Right lobe of liver (tissue), 6 donors: Measurements from ENCODE around the gene ABLIM2. TPM values are rescaled to one million over a fixed set of nuclear protein-coding genes. Genes with fewer than 3 reads are reported as not detected.
"Not testable (repeated sequence)": the region's sequence is repeated elsewhere in the genome, so short reads cannot be mapped to it uniquely, and the experiment has no call there.

Experiments
- ATAC-seq, 4 donors: fragments of 200-7000 bp; cut with Tn5 transposase; one replicate each; pipeline ENCODE4 v1.9.1; 2020; ENCODE audit warnings: mild to moderate bottlenecking in 4 of 4, moderate library complexity in 4 of 4
- DNase-seq, 3 donors: peaks; one replicate each; pipeline ENCODE4 v3.0.0-alpha.2; 2020
- H3K27ac ChIP-seq, 3 donors: fragments of 200-600 bp; one replicate each; pipeline ENCODE4 v1.8.0; 2022
- H3K27me3 ChIP-seq, 2 donors: fragments of 200-600 bp; one replicate each; pipeline ENCODE4 v1.8.0; 2022
- H3K36me3 ChIP-seq, 4 donors: fragments of 200-600 bp; sonication (generic) in 1 of 4; one replicate each; pipeline versions ENCODE4 v1.5.1 to v1.8.0; 2017 to 2022; ENCODE audit warnings: control low read depth in 1 of 4
- H3K4me1 ChIP-seq, 4 donors: fragments of 200-600 bp; sonication (generic) in 1 of 4; one replicate each; pipeline versions ENCODE4 v1.5.1 to v1.8.0; 2017 to 2022; ENCODE audit warnings: control low read depth in 1 of 4
- H3K4me3 ChIP-seq, 3 donors: fragments of 200-600 bp; one replicate each; pipeline ENCODE4 v1.8.0; 2022
- H3K9me3 ChIP-seq, 4 donors: fragments of 200-600 bp; sonication (generic) in 1 of 4; one replicate each; pipeline versions ENCODE4 v1.5.1 to v1.8.0; 2017 to 2022; ENCODE audit warnings: control low read depth in 1 of 4
- CTCF ChIP-seq, 4 donors: fragments of 200-600 bp in 3 of 4; fragments of 450-650 bp in 1 of 4; IDR thresholded peaks; one replicate each; pipeline versions ENCODE4 v1.5.1 to v1.8.0; 2016 to 2022; ENCODE audit warnings: antibody characterized with exemption in 4 of 4, mild to moderate bottlenecking in 2 of 4
- POLR2A ChIP-seq: fragments of 450-650 bp; IDR thresholded peaks from one replicate; pipeline ENCODE4 v1.6.1; 2017; ENCODE audit warnings: antibody characterized with exemption, mild to moderate bottlenecking
- WGBS: methylation state at CpG from one replicate; pipeline ENCODE4 v1.1.6; 2018; ENCODE audit warnings: low coverage, low lambda C conversion rate; ENCODE audit not compliant: insufficient coverage; ENCODE audit errors: missing lambda C conversion rate; 5-methylcytosine and 5-hydroxymethylcytosine counted together
- intact Hi-C, 2 donors: fragments of 100-400 bp; cut with DNase I; formaldehyde crosslinking; loops; one replicate each; pipeline versions ENCODE4 v1.11.2 to v1.14.1; 2022
- total RNA-seq, 6 experiments: library from RNA; depleted of rRNA in 2 of 6; stranded (reverse); fragments of >200 nt in 2 of 6; fragmentation: NEBNext Ultra II Directional in 3 of 6; extraction: Animal tissue kit (Norgen Biotek cat#: 25700) in 3 of 6; gene quantifications; one replicate each; pipeline versions ENCODE4 v1.1.0 to v1.2.4, GENCODE V29; 2016 to 2023
- donor health status: DM: no; HTN: yes; CAD: no.
- donor health status: DM: no; HTN: no; CAD: no.
- donor health status: DM: no; HTN: no; CAD: no.
- donor health status: DM: no; HTN: yes; CAD: no.
- donor health status: DM: no; HTN: yes; CAD: no.

ABLIM2 gene
- total RNA-seq, 6 experiments from 2014 or later = 0.93 to 3.5 (median 2.3) TPM

GRCh38 chr4:7924163-7924562, 234.4 kb downstream of the ABLIM2 start:
- WGBS = 67% methylated on average over 7 of the region's 7 CpGs
- H3K36me3 ChIP-seq = no peaks in the 10 kb centered on the region

GRCh38 chr4:7922466-7922865, 236.1 kb downstream of the ABLIM2 start:
- intact Hi-C loops = no loop called here
- DNase-seq = no peak
- 95% methylated on average over 6 of the region's 7 CpGs for WGBS

More at GRCh38 chr4:7924163-7924562, 234.4 kb downstream of the ABLIM2 start:
- TF ChIP-seq CTCF (IDR thresholded peaks at IDR 0.05) (no peak), POLR2A (no peak)
- no peak overlapping the region for H3K4me3 ChIP-seq
- intact Hi-C loops = no loop called here
- H3K4me1 ChIP-seq = no peaks in the 10 kb centered on the region
- H3K27me3 ChIP-seq = no peaks in the 10 kb centered on the region
- DNase-seq (no peak), ATAC-seq (no peak)
- no peaks in the 10 kb centered on the region for H3K9me3 ChIP-seq
- H3K27ac ChIP-seq = no peak overlapping the region

GRCh38 chr4:7918981-7919380, 239.6 kb downstream of the ABLIM2 start:
- DNase-seq = no peak
- intact Hi-C loops = no loop called here

More at GRCh38 chr4:7922466-7922865, 236.1 kb downstream of the ABLIM2 start:
- Histone ChIP-seq H3K36me3 (no peaks in the 10 kb centered on the region), H3K27ac (no peak overlapping the region), H3K4me3 (no peak overlapping the region), H3K9me3 (no peaks in the 10 kb centered on the region), H3K27me3 (no peaks in the 10 kb centered on the region), H3K4me1 (no peaks in the 10 kb centered on the region)
- no peak for TF ChIP-seq CTCF (IDR thresholded peaks at IDR 0.05)
- TF ChIP-seq POLR2A = no peak
- no peak for ATAC-seq

GRCh38 chr4:7918187-7918586, 240.4 kb downstream of the ABLIM2 start:
- H3K4me1 ChIP-seq, H3K27ac ChIP-seq, DNase-seq, ATAC-seq, H3K27me3 ChIP-seq, intact Hi-C loops, H3K36me3 ChIP-seq, H3K9me3 ChIP-seq, H3K4me3 ChIP-seq: not testable (repeated sequence)
- 86% methylated on average over 10 of the region's 18 CpGs for WGBS

More at GRCh38 chr4:7918981-7919380, 239.6 kb downstream of the ABLIM2 start:
- Histone ChIP-seq H3K27me3 (no peaks in the 10 kb centered on the region), H3K9me3 (no peaks in the 10 kb centered on the region), H3K4me3 (no peak overlapping the region), H3K36me3 (no peaks in the 10 kb centered on the region), H3K27ac (no peak overlapping the region), H3K4me1 (no peaks in the 10 kb centered on the region)
- WGBS = 85% methylated on average over 5 of the region's 12 CpGs
- TF ChIP-seq CTCF (IDR thresholded peaks at IDR 0.05) (no peak), POLR2A (no peak)
- ATAC-seq = no peak

GRCh38 chr4:7917669-7918068, 240.9 kb downstream of the ABLIM2 start:
- Histone ChIP-seq H3K4me1 (no peaks in the 10 kb centered on the region), H3K36me3 (no peaks in the 10 kb centered on the region), H3K9me3 (no peaks in the 10 kb centered on the region), H3K27me3 (no peaks in the 10 kb centered on the region), H3K27ac (no peak overlapping the region), H3K4me3 (no peak overlapping the region)
- intact Hi-C loops = no loop called here
- DNase-seq (no peak), ATAC-seq (no peak)
- 79% methylated on average over 6 of the region's 6 CpGs for WGBS
- TF ChIP-seq POLR2A (no peak), CTCF (IDR thresholded peaks at IDR 0.05) (no peak)
